GM18907 (cell line): ENCODE results near the gene MED20.

Source experiments
- ATAC-seq: cut with Tn5 transposase; IDR thresholded peaks from one replicate; pipeline ENCODE4 v1.9.1; 2021; ENCODE audit warnings: mild to moderate bottlenecking, moderate library complexity; ENCODE audit not compliant: unreplicated experiment

The MED20 gene

GRCh38 chr6:41859356-41859755 lies 61.6 kb downstream of the MED20 start:
- ATAC-seq = no peak

GRCh38 chr6:41858703-41859102 lies 62.2 kb downstream of the MED20 start:
- no peak for ATAC-seq
